Caco-2 (cell line): ENCODE measurements around the gene LAMP1. TPM values are rescaled to one million over a fixed set of nuclear protein-coding genes. Genes with fewer than 3 reads are reported as not detected.
"Not testable (repeated sequence)": the region's sequence is repeated elsewhere in the genome, so short reads cannot be mapped to it uniquely, and the experiment has no call there.

ENCODE experiments used
- BruUV-seq: library from RNA; stranded (reverse); fragments of 400-500 nt; replicated peaks from 2 replicates; lab custom pipeline; 2021; lab: Mats Ljungman, UMichigan
- CTCF ChIA-PET: fragments of 300-600 bp; sonication (Branson Sonifier 250); formaldehyde crosslinking; loops from one replicate; lab custom pipeline; 2022; ENCODE audit warnings: antibody characterized with exemption; lab: Charles Lee
- POLR2A ChIA-PET: fragments of 300-600 bp; sonication (Branson Sonifier 250); formaldehyde crosslinking; loops from one replicate; lab custom pipeline; 2022; ENCODE audit warnings: antibody characterized with exemption; lab: Charles Lee
- DNase-seq, 2 experiments: peaks; one replicate each; pipeline versions ENCODE4 v3.0.0 to v3.0.0-alpha.2; 2020 to 2022
- H3K27me3 ChIP-seq: replicated peaks from 2 replicates; pipeline ENCODE4 v1.6.0; 2011; ENCODE audit warnings: low read length; ENCODE audit not compliant: control insufficient read depth, insufficient read depth
- H3K36me3 ChIP-seq: 2 replicates; pipeline ENCODE4 v1.5.1; 2011; ENCODE audit warnings: low read length; ENCODE audit not compliant: control insufficient read depth, insufficient read depth
- H3K4me1 ChIP-seq: fragments of 250-450 bp; sonication (Bioruptor Pico); 2 replicates; pipeline ENCODE4 v1.5.1; 2020; ENCODE audit warnings: mild to moderate bottlenecking
- H3K4me3 ChIP-seq: 2 replicates; pipeline ENCODE4 v1.5.1; 2011; ENCODE audit warnings: low read depth, mild to moderate bottlenecking, control low read depth, low read length
- H3K9me3 ChIP-seq: fragments of 250-450 bp; sonication (Bioruptor Pico); 2 replicates; pipeline ENCODE4 v1.5.1; 2020; ENCODE audit warnings: mild to moderate bottlenecking, moderate library complexity
- H3K27ac Mint-ChIP-seq: one replicate; pipeline ENCODE4 v1.8.0; 2022; ENCODE audit warnings: mixed read lengths; ENCODE audit not compliant: unreplicated experiment
- H3K27me3 Mint-ChIP-seq: one replicate; pipeline ENCODE4 v1.8.0; 2022; ENCODE audit warnings: mixed read lengths; ENCODE audit not compliant: insufficient read depth, unreplicated experiment
- H3K36me3 Mint-ChIP-seq: one replicate; pipeline ENCODE4 v1.8.0; 2022; ENCODE audit warnings: mild to moderate bottlenecking, mixed read lengths; ENCODE audit not compliant: insufficient read depth, unreplicated experiment
- H3K4me1 Mint-ChIP-seq: one replicate; pipeline ENCODE4 v1.8.0; 2022; ENCODE audit warnings: low read depth, mixed read lengths; ENCODE audit not compliant: unreplicated experiment
- H3K4me3 Mint-ChIP-seq: one replicate; pipeline ENCODE4 v1.8.0; 2022; ENCODE audit warnings: mild to moderate bottlenecking, moderate library complexity, mixed read lengths; ENCODE audit not compliant: unreplicated experiment
- H3K9me3 Mint-ChIP-seq: one replicate; pipeline ENCODE4 v1.8.0; 2022; ENCODE audit warnings: mixed read lengths; ENCODE audit not compliant: unreplicated experiment
- intact Hi-C: fragments of 100-400 bp; cut with micrococcal nuclease; formaldehyde crosslinking; loops from one replicate; pipeline ENCODE4 v1.10.0; 2022; ENCODE audit not compliant: unreplicated experiment
- total RNA-seq: library from RNA; stranded (reverse); gene quantifications from 2 replicates; pipeline ENCODE4 v1.2.3, GENCODE V29; 2022
- TF ChIP-seq, protein P1 (sequence below), 2 experiments: fragments of 200-600 bp in 1 of 2; IDR thresholded peaks; 1 replicate in 1 of 2; 2 replicates in 1 of 2; pipeline versions ENCODE4 v1.5.1 to v1.8.0; 2011 to 2022; ENCODE audit warnings: antibody characterized with exemption in 1 of 2, control low read depth in 1 of 2, inconsistent platforms in 1 of 2, low read depth in 1 of 2, low read length in 1 of 2, mild to moderate bottlenecking in 1 of 2, moderate library complexity in 1 of 2; ENCODE audit not compliant: insufficient read depth in 1 of 2, severe bottlenecking in 1 of 2, unreplicated experiment in 1 of 2

The LAMP1 gene
- total RNA-seq, 1 experiment from 2014 or later, result 244 TPM

DNA sequence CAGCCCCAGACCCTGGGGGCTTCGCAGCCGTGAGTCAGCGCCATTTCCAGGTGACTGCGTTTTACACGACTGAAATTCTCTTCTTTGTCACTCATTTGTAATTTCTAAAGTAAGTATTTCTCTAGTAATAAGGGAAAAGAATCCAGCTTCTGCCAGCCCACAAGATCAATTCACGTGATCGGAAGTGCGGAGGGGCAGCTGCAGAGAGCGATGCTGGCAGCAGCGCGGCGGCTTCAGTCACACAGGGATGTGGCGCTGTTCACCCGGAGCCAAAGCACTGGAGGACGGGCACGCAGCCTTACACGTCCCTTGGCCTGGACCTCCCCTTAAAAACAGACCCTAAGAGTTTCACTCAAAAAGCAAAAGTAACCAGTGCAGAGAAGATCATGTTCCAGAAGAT lies 48.4 kb downstream of the LAMP1 start:
- ChIA-PET CTCF (no interaction called here), POLR2A (no interaction called here)
- Mint-ChIP-seq H3K9me3 (no peaks in the 10 kb centered on the region), H3K4me3 (no peak overlapping the region), H3K27me3 (no peaks in the 10 kb centered on the region), H3K4me1 (no peaks in the 10 kb centered on the region), H3K27ac (no peak overlapping the region), H3K36me3 (peaks cover 69% of the 10 kb centered on the region)
- no peak overlapping the region for H3K4me3 ChIP-seq
- H3K27me3 ChIP-seq, result no peaks in the 10 kb centered on the region
- intact Hi-C loops, result no loop called here
- H3K9me3 ChIP-seq, result no peaks in the 10 kb centered on the region; the same call in 1 of the 2 replicates
- H3K4me1 ChIP-seq, result no peaks in the 10 kb centered on the region
- peaks cover 4% of the 10 kb centered on the region for H3K36me3 ChIP-seq
- TF ChIP-seq, protein P1, sequence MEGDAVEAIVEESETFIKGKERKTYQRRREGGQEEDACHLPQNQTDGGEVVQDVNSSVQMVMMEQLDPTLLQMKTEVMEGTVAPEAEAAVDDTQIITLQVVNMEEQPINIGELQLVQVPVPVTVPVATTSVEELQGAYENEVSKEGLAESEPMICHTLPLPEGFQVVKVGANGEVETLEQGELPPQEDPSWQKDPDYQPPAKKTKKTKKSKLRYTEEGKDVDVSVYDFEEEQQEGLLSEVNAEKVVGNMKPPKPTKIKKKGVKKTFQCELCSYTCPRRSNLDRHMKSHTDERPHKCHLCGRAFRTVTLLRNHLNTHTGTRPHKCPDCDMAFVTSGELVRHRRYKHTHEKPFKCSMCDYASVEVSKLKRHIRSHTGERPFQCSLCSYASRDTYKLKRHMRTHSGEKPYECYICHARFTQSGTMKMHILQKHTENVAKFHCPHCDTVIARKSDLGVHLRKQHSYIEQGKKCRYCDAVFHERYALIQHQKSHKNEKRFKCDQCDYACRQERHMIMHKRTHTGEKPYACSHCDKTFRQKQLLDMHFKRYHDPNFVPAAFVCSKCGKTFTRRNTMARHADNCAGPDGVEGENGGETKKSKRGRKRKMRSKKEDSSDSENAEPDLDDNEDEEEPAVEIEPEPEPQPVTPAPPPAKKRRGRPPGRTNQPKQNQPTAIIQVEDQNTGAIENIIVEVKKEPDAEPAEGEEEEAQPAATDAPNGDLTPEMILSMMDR (IDR thresholded peaks at IDR 0.05; ENCODE audit: insufficient read depth in 1 of 2, low read depth in 1 of 2, low read length in 1 of 2, severe bottlenecking in 1 of 2, unreplicated experiment in 1 of 2), result no peak
- no TSS peak for BruUV-seq
- DNase-seq, result no peak

DNA sequence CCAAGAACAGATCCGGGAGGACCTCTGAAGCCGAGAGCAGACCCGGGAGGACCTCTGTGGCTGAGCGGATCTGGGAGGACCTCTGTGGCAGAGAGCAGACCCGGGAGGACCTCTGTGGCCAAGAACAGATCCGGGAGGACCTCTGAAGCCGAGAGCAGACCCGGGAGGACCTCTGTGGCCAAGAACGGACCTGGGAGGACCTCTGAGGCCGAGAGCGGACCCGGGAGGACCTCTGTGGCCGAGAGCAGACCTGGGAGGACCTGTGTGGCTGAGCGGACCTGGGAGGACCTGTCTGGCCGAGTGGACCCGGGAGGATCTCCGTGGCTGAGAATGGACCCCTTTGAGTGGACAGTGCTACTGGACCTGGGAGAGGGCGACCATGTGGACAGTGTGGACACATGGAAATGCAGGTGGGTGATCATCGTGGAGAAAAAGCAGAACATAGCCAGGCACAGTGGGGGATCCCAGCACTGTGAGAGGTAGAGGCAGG lies 50.7 kb downstream of the LAMP1 start:
- H3K4me1 Mint-ChIP-seq, H3K4me1 ChIP-seq, H3K4me3 ChIP-seq, H3K4me3 Mint-ChIP-seq, CTCF ChIA-PET, H3K9me3 ChIP-seq, H3K9me3 Mint-ChIP-seq, H3K27me3 ChIP-seq, H3K36me3 ChIP-seq, intact Hi-C loops, POLR2A ChIA-PET, H3K27me3 Mint-ChIP-seq, H3K27ac Mint-ChIP-seq, BruUV-seq, DNase-seq: not testable (repeated sequence)
- peaks cover 63% of the 10 kb centered on the region for H3K36me3 Mint-ChIP-seq

DNA sequence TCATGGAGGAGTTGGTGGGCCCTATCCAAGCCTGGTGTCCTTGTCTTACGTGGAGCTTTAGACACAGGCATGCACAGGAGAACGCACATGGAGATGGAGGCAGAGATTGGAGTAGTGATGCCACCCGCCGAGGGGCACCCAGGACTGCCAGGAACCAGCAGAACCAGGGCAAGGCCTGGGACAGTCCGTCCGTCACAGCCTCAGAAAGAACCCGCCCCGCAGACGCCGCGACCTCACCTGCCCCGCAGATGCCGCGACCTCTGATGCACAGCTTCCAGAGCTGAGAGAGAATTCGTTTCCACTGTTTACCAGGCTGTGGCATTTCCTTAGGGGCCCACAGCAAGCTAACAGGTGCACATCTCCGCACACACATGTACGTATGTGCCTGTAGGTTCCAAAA lies 51.6 kb downstream of the LAMP1 start:
- peaks cover 60% of the 10 kb centered on the region for H3K36me3 Mint-ChIP-seq
- no peaks in the 10 kb centered on the region for H3K4me1 Mint-ChIP-seq
- TF ChIP-seq, protein P1 (IDR thresholded peaks at IDR 0.05; ENCODE audit: insufficient read depth in 1 of 2, low read depth in 1 of 2, low read length in 1 of 2, severe bottlenecking in 1 of 2, unreplicated experiment in 1 of 2), result no peak
- ChIA-PET CTCF (no interaction called here), POLR2A (no interaction called here)
- Histone ChIP-seq H3K27me3 (no peaks in the 10 kb centered on the region), H3K9me3 (no peaks in the 10 kb centered on the region; the same call in 1 of the 2 replicates), H3K4me1 (no peaks in the 10 kb centered on the region), H3K4me3 (no peak overlapping the region), H3K36me3 (peaks cover 4% of the 10 kb centered on the region)
- no peak for DNase-seq
- no peaks in the 10 kb centered on the region for H3K27me3 Mint-ChIP-seq
- BruUV-seq, result no TSS peak
- intact Hi-C loops, result no loop called here
- no peak overlapping the region for H3K4me3 Mint-ChIP-seq
- H3K9me3 Mint-ChIP-seq, result no peaks in the 10 kb centered on the region
- H3K27ac Mint-ChIP-seq, result no peak overlapping the region

DNA sequence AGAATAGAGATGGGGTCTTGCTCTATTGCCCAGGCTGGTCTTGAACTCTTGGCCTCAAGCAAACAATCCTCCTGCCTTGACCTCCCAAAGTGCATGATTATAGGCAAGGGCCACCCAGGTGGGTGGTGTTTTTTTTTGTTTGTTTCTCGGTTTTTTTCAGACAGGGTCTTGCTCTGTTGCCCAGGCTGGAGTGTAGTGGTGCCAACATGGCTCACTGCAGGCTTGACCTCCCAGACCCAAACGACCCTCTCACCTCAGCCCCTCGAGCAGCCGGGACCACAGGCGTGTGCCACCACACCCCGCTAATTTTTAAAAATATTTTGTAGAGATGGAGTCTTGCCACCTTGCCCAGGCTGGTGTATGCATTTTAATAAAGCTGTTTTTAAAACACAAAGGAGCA lies 52.0 kb downstream of the LAMP1 start:
- Mint-ChIP-seq H3K27me3 (no peaks in the 10 kb centered on the region), H3K36me3 (peaks cover 61% of the 10 kb centered on the region)

More for the DNA sequence above, 52.0 kb downstream of the LAMP1 start:
- Mint-ChIP-seq H3K4me1 (no peaks in the 10 kb centered on the region), H3K9me3 (no peaks in the 10 kb centered on the region), H3K4me3 (no peak overlapping the region), H3K27ac (no peak overlapping the region)
- Histone ChIP-seq H3K27me3 (no peaks in the 10 kb centered on the region), H3K4me1 (no peaks in the 10 kb centered on the region), H3K4me3 (no peak overlapping the region), H3K9me3 (no peaks in the 10 kb centered on the region; the same call in 1 of the 2 replicates), H3K36me3 (peaks cover 4% of the 10 kb centered on the region)
- DNase-seq, result no peak
- TF ChIP-seq, protein P1 (IDR thresholded peaks at IDR 0.05; ENCODE audit: insufficient read depth in 1 of 2, low read depth in 1 of 2, low read length in 1 of 2, severe bottlenecking in 1 of 2, unreplicated experiment in 1 of 2), result no peak
- intact Hi-C loops, result no loop called here
- ChIA-PET CTCF (no interaction called here), POLR2A (no interaction called here)
- BruUV-seq, result no TSS peak
